Lower leg skin (tissue), 3 donors: ENCODE results near the gene PLA2G4F.

ENCODE experiments used
- CTCF ChIP-seq, 3 donors: fragments of 450-650 bp; IDR thresholded peaks; one replicate each; pipeline ENCODE4 v1.5.1; 2016; ENCODE audit warnings: antibody characterized with exemption in 3 of 3, mild to moderate bottlenecking in 3 of 3, moderate library complexity in 2 of 3
- POLR2A ChIP-seq, 2 donors: fragments of 450-650 bp; IDR thresholded peaks; one replicate each; pipeline ENCODE4 v1.6.1; 2016 to 2017; ENCODE audit warnings: antibody characterized with exemption in 2 of 2, mild to moderate bottlenecking in 1 of 2, moderate library complexity in 1 of 2

DNA sequence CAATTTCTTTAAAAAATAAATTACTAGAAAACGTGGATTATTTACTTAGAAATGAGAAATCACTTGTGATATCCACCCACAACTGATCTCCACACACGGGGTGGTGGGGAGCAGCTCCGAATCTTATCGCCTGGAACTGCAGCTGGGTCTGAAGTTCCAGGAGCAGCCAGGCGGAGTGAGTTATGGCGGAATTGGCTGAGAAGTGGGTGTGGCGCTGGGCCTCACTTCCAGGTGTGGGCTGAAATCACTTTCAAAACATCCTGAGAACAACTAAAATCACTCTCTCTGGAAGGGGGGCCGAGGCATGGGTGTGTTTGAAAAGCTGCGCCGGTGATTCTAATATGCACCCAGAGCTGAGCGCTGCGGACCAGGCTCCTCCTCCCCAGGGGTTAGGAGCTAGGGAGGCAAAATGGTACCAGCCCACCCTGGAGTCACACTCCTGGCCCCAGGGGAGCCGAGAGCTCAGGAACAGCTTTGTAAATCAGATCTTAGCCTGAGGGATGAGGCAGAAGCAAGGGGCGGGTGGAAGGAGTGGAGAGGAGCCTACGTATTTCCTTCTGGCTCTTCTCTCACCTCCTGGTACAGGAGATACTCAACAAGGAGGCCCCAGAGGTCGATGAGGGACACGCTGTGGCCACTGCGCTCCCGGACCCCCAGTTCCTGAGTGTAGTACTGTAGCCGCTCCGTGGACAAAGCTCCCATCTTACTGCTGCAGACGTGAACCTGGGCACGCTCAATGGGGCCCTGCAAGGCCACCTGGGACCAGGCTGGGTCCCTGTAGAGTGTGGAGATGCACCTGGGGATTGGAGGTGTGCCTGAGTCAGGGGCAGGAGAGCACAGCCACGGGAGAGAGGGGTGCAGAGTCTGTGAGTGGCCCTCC lies 9.6 kb downstream of the PLA2G4F start:
- TF ChIP-seq CTCF (IDR thresholded peaks at IDR 0.05): no peak
- no peak for TF ChIP-seq POLR2A (IDR thresholded peaks at IDR 0.05)
